Panc1 (cell line): ENCODE data around the gene NDUFB4. TPM values are rescaled to one million over a fixed set of nuclear protein-coding genes. Genes with fewer than 3 reads are reported as not detected.

Source experiments
- ATAC-seq: fragments of 200-7000 bp; cut with Tn5 transposase; 2 replicates; pipeline ENCODE4 v1.9.1; 2020; ENCODE audit warnings: mild to moderate bottlenecking, moderate library complexity
- BruUV-seq: library from RNA; stranded (reverse); fragments of 400-500 nt; replicated peaks from 2 replicates; lab custom pipeline; 2021; lab: Mats Ljungman, UMichigan
- CTCF ChIA-PET: fragments of 300-600 bp; sonication (Branson Sonifier 250); formaldehyde crosslinking; loops from one replicate; lab custom pipeline; 2022; ENCODE audit warnings: antibody characterized with exemption; lab: Charles Lee
- POLR2A ChIA-PET: fragments of 300-600 bp; sonication (Branson Sonifier 250); formaldehyde crosslinking; loops from one replicate; lab custom pipeline; 2022; ENCODE audit warnings: antibody characterized with exemption; lab: Charles Lee
- DNase-seq: peaks from one replicate; pipeline ENCODE4 v3.0.0-alpha.2; 2010; ENCODE audit warnings: low read depth, low spot score
- H3K27ac ChIP-seq: 2 replicates; pipeline ENCODE4 v1.5.1; 2011; ENCODE audit warnings: mild to moderate bottlenecking, low read length, inconsistent platforms
- H3K27me3 ChIP-seq: fragments of 200-500 bp; sonication (Bioruptor generic); 2 replicates; pipeline ENCODE4 v1.6.0; 2014; ENCODE audit warnings: low read length, inconsistent platforms; ENCODE audit not compliant: control insufficient read depth, insufficient read depth
- H3K36me3 ChIP-seq: fragments of 200-500 bp; sonication (Bioruptor generic); 2 replicates; pipeline ENCODE4 v1.5.1; 2014; ENCODE audit warnings: inconsistent platforms, mild to moderate bottlenecking, low read length, moderate library complexity; ENCODE audit not compliant: control insufficient read depth, insufficient read depth
- H3K4me1 ChIP-seq: 2 replicates; pipeline ENCODE4 v1.5.1; 2011; ENCODE audit warnings: inconsistent platforms, mild to moderate bottlenecking, low read length, moderate library complexity; ENCODE audit not compliant: control insufficient read depth, insufficient read depth
- H3K4me3 ChIP-seq, 2 experiments: 2 replicates each; pipeline ENCODE4 v1.5.1; 2011 to 2012; ENCODE audit warnings: low read depth in 2 of 2, low read length in 2 of 2, mild to moderate bottlenecking in 2 of 2, inconsistent platforms in 1 of 2, moderate library complexity in 1 of 2
- H3K9me3 ChIP-seq: fragments of 200-500 bp; sonication (Bioruptor generic); 2 replicates; pipeline ENCODE4 v1.5.1; 2014; ENCODE audit warnings: low read depth, mild to moderate bottlenecking, inconsistent platforms, low read length, moderate library complexity; ENCODE audit not compliant: control insufficient read depth, insufficient read depth
- POLR2AphosphoS5 ChIP-seq: IDR thresholded peaks from 2 replicates; pipeline ENCODE4 v1.6.1; 2012; ENCODE audit warnings: mild to moderate bottlenecking, low read depth, low read length, moderate library complexity
- SIN3A ChIP-seq: IDR thresholded peaks from 2 replicates; pipeline ENCODE4 v1.6.1; 2012; ENCODE audit warnings: low read depth, mild to moderate bottlenecking, low read length, moderate library complexity, borderline replicate concordance; ENCODE audit not compliant: insufficient read depth
- TCF7L2 ChIP-seq: IDR thresholded peaks from 2 replicates; pipeline ENCODE4 v1.6.1; 2011; ENCODE audit warnings: mild to moderate bottlenecking, low read depth, low read length, inconsistent platforms
- in situ Hi-C: cut with HindIII; loops from 2 replicates; pipeline ENCODE4 v1.10.0; 2016; ENCODE audit warnings: low sequenced_read_pairs, low pct_unique_long_range_greater_than_20kb
- intact Hi-C: fragments of 100-400 bp; cut with micrococcal nuclease; formaldehyde crosslinking; loops from one replicate; pipeline ENCODE4 v1.10.0; 2022; ENCODE audit not compliant: unreplicated experiment
- total RNA-seq: library from RNA; stranded (reverse); gene quantifications from one replicate; pipeline ENCODE4 v1.2.1, GENCODE V29; 2021; ENCODE audit not compliant: unreplicated experiment
- TF ChIP-seq, protein P1 (sequence below), 2 experiments: IDR thresholded peaks; 2 replicates each; pipeline ENCODE4 v1.6.1; 2011 to 2012; ENCODE audit warnings: low read depth in 2 of 2, control low read depth in 1 of 2, low read length in 1 of 2, mild to moderate bottlenecking in 1 of 2, moderate library complexity in 1 of 2; ENCODE audit not compliant: insufficient read depth in 1 of 2
- TF ChIP-seq, protein P2 (sequence below): fragments of 450-650 bp; IDR thresholded peaks from 2 replicates; pipeline ENCODE4 v1.5.1; 2017; ENCODE audit warnings: mild to moderate bottlenecking

The NDUFB4 gene
- total RNA-seq, 1 experiment from 2014 or later, result 208 TPM

DNA sequence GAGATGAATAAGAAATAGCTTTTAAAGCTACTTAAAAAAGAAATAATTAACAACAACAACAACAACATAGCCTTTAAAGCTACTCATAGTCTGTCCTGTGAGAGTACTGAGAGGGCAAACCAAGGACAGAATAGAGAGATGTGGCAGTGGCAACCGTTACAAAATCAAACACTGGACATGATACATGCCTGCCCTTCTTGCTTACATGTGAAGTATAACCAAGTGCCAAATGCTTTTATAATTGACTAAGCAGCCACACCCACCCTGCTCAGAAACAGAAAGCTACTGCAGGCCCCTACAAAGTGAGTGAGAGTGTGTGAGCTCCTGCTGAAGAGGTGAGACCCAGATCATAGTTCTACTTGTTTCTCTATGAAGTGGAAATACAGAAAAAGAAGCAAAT is 38.4 kb downstream of the NDUFB4 start:
- ATAC-seq, result no peak

DNA sequence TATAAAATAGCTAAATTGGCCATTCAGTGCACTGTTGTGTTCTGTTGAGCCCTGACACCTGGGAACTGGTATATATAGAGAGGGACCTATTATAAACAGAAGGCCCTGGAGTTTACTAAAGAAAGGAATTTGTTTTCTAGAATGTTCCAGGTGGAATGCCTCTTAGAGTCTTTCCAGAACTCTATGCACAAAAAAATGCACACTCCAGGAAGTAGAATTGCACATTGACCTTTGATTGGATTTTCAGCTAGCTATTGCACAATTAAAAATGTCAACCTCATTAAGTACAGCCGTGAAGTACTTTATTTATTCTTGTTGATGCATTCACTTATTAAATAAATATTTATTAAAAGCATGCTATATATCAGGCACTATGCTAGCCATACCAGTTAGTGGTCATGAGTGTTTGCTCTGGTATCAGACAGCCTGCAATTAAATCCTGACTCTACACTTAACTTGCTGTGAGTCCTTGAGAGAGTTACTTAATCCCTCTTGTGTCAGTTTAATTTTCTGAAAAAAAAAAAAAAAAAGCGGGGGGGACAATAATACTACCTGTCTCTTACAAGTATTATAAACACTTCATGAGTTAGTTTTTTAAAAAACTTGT is 40.8 kb downstream of the NDUFB4 start:
- BruUV-seq, result no TSS peak
- in situ Hi-C loops, result no loop called here

More for the DNA sequence above, 38.4 kb downstream of the NDUFB4 start:
- H3K4me1 ChIP-seq, result no peaks in the 10 kb centered on the region
- ChIA-PET CTCF (no interaction called here), POLR2A (no interaction called here)
- intact Hi-C loops, result no loop called here
- H3K36me3 ChIP-seq, result no peaks in the 10 kb centered on the region
- no TSS peak for BruUV-seq
- no peak overlapping the region for H3K4me3 ChIP-seq
- H3K27me3 ChIP-seq, result no peaks in the 10 kb centered on the region; the same call in none of the 2 replicates
- no peak for DNase-seq
- no peak for TF ChIP-seq TCF7L2
- TF ChIP-seq, protein P1, sequence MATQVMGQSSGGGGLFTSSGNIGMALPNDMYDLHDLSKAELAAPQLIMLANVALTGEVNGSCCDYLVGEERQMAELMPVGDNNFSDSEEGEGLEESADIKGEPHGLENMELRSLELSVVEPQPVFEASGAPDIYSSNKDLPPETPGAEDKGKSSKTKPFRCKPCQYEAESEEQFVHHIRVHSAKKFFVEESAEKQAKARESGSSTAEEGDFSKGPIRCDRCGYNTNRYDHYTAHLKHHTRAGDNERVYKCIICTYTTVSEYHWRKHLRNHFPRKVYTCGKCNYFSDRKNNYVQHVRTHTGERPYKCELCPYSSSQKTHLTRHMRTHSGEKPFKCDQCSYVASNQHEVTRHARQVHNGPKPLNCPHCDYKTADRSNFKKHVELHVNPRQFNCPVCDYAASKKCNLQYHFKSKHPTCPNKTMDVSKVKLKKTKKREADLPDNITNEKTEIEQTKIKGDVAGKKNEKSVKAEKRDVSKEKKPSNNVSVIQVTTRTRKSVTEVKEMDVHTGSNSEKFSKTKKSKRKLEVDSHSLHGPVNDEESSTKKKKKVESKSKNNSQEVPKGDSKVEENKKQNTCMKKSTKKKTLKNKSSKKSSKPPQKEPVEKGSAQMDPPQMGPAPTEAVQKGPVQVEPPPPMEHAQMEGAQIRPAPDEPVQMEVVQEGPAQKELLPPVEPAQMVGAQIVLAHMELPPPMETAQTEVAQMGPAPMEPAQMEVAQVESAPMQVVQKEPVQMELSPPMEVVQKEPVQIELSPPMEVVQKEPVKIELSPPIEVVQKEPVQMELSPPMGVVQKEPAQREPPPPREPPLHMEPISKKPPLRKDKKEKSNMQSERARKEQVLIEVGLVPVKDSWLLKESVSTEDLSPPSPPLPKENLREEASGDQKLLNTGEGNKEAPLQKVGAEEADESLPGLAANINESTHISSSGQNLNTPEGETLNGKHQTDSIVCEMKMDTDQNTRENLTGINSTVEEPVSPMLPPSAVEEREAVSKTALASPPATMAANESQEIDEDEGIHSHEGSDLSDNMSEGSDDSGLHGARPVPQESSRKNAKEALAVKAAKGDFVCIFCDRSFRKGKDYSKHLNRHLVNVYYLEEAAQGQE (IDR thresholded peaks at IDR 0.05; ENCODE audit: insufficient read depth in 1 of 2, low read depth in 2 of 2, low read length in 1 of 2), result no peak
- no peak for TF ChIP-seq POLR2AphosphoS5
- TF ChIP-seq SIN3A, result no peak
- H3K9me3 ChIP-seq, result no peaks in the 10 kb centered on the region
- no peak overlapping the region for H3K27ac ChIP-seq
- in situ Hi-C loops, result no loop called here

More for the DNA sequence above, 40.8 kb downstream of the NDUFB4 start:
- H3K4me1 ChIP-seq, result no peaks in the 10 kb centered on the region
- no peak for TF ChIP-seq POLR2AphosphoS5
- TF ChIP-seq, protein P2, sequence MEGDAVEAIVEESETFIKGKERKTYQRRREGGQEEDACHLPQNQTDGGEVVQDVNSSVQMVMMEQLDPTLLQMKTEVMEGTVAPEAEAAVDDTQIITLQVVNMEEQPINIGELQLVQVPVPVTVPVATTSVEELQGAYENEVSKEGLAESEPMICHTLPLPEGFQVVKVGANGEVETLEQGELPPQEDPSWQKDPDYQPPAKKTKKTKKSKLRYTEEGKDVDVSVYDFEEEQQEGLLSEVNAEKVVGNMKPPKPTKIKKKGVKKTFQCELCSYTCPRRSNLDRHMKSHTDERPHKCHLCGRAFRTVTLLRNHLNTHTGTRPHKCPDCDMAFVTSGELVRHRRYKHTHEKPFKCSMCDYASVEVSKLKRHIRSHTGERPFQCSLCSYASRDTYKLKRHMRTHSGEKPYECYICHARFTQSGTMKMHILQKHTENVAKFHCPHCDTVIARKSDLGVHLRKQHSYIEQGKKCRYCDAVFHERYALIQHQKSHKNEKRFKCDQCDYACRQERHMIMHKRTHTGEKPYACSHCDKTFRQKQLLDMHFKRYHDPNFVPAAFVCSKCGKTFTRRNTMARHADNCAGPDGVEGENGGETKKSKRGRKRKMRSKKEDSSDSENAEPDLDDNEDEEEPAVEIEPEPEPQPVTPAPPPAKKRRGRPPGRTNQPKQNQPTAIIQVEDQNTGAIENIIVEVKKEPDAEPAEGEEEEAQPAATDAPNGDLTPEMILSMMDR, result no peak
- TF ChIP-seq TCF7L2, result no peak
- no peak for TF ChIP-seq SIN3A
- TF ChIP-seq, protein P1 (IDR thresholded peaks at IDR 0.05; ENCODE audit: insufficient read depth in 1 of 2, low read depth in 2 of 2, low read length in 1 of 2), result no peak
- CTCF ChIA-PET, result no interaction called here
- POLR2A ChIA-PET, result no interaction called here
- no peak overlapping the region for H3K4me3 ChIP-seq
- H3K9me3 ChIP-seq, result no peaks in the 10 kb centered on the region
- H3K27ac ChIP-seq, result no peak overlapping the region
- no peaks in the 10 kb centered on the region for H3K36me3 ChIP-seq
- intact Hi-C loops, result no loop called here
- no peaks in the 10 kb centered on the region; the same call in none of the 2 replicates for H3K27me3 ChIP-seq
- ATAC-seq (no peak), DNase-seq (no peak)
